GM23248 (cell line): ENCODE measurements around the gene NTF4. TPM values are rescaled to one million over a fixed set of nuclear protein-coding genes. Genes with fewer than 3 reads are reported as not detected.
A peak's percentile ranks its signal among the peaks of the same experiment; 100 is the strongest.

Source experiments
- DNase-seq: peaks from one replicate; pipeline ENCODE4 v3.0.0-alpha.2; 2015
- H2AFZ ChIP-seq: fragments of 200-600 bp; sonication (generic); 2 replicates; pipeline ENCODE4 v1.6.1; 2016; ENCODE audit warnings: antibody characterized with exemption
- H3F3A ChIP-seq: fragments of 200-600 bp; sonication (generic); 2 replicates; pipeline ENCODE4 v1.6.1; 2016; ENCODE audit warnings: mild to moderate bottlenecking, antibody characterized with exemption, mixed run types; ENCODE audit not compliant: insufficient read depth
- H3K27ac ChIP-seq: fragments of 200-600 bp; sonication (generic); 2 replicates; pipeline ENCODE4 v1.5.1; 2016; ENCODE audit warnings: mild to moderate bottlenecking
- H3K27me3 ChIP-seq: fragments of 200-600 bp; sonication (generic); replicated peaks from 2 replicates; pipeline ENCODE4 v1.6.1; 2016; ENCODE audit warnings: mild to moderate bottlenecking; ENCODE audit not compliant: insufficient read depth
- H3K36me3 ChIP-seq: fragments of 200-600 bp; sonication (generic); 2 replicates; pipeline ENCODE4 v1.6.1; 2016; ENCODE audit warnings: low read depth, mild to moderate bottlenecking
- H3K4me1 ChIP-seq: fragments of 200-600 bp; sonication (generic); 2 replicates; pipeline ENCODE4 v1.6.1; 2016; ENCODE audit warnings: mild to moderate bottlenecking; ENCODE audit not compliant: insufficient read depth
- H3K4me2 ChIP-seq: fragments of 200-600 bp; sonication (generic); one replicate; pipeline ENCODE4 v1.6.1; 2016; ENCODE audit warnings: mild to moderate bottlenecking; ENCODE audit not compliant: unreplicated experiment
- H3K4me3 ChIP-seq: fragments of 200-600 bp; sonication (generic); 2 replicates; pipeline ENCODE4 v1.5.1; 2016; ENCODE audit warnings: mild to moderate bottlenecking
- H3K79me2 ChIP-seq: fragments of 200-600 bp; sonication (generic); 2 replicates; pipeline ENCODE4 v1.6.1; 2016; ENCODE audit warnings: mild to moderate bottlenecking; ENCODE audit not compliant: insufficient read depth
- H3K9ac ChIP-seq: fragments of 200-600 bp; sonication (generic); 2 replicates; pipeline ENCODE4 v1.6.1; 2016; ENCODE audit warnings: mild to moderate bottlenecking
- H3K9me2 ChIP-seq: fragments of 200-600 bp; sonication (generic); 2 replicates; pipeline ENCODE4 v1.6.1; 2016; ENCODE audit warnings: mixed run types, mild to moderate bottlenecking, moderate library complexity; ENCODE audit not compliant: insufficient read depth
- H3K9me3 ChIP-seq: fragments of 200-600 bp; sonication (generic); one replicate; pipeline ENCODE4 v1.6.1; 2017; ENCODE audit warnings: low read depth
- H4K20me1 ChIP-seq: fragments of 200-600 bp; sonication (generic); 2 replicates; pipeline ENCODE4 v1.6.0; 2016; ENCODE audit not compliant: insufficient read depth
- EZH2 ChIP-seq: fragments of 200-600 bp; sonication (generic); IDR thresholded peaks from 2 replicates; pipeline ENCODE4 v1.6.1; 2018; ENCODE audit warnings: antibody characterized with exemption, mild to moderate bottlenecking; ENCODE audit not compliant: insufficient read depth, poor library complexity, severe bottlenecking
- EZH2phosphoT487 ChIP-seq: fragments of 200-600 bp; sonication (generic); IDR thresholded peaks from 2 replicates; pipeline ENCODE4 v1.6.1; 2018; ENCODE audit warnings: antibody characterized with exemption, moderate library complexity, mild to moderate bottlenecking, low read depth; ENCODE audit not compliant: insufficient read depth
- WGBS, 2 experiments: methylation state at CpG; one replicate each; pipeline ENCODE4 v1.1.6; 2015 to 2017; ENCODE audit warnings: low lambda C conversion rate in 2 of 2, low coverage in 1 of 2; ENCODE audit errors: missing lambda C conversion rate in 2 of 2; 5-methylcytosine and 5-hydroxymethylcytosine counted together
- in situ Hi-C: fragments of 300-500 bp; cut with MboI; formaldehyde crosslinking; loops from 2 replicates; pipeline ENCODE4 v1.15.0; 2020
- polyA plus RNA-seq: library from polyadenylated mRNA; unstranded; fragments of >200 nt; fragmentation: Nextera tagmentation; extraction: Ambion mirVana; gene quantifications from 2 replicates; pipeline ENCODE4 v1.2.1, GENCODE V29; 2016
- total RNA-seq: library from RNA; depleted of rRNA; stranded (reverse); fragments of >200 nt; shearing (Covaris generic); gene quantifications from 2 replicates; pipeline ENCODE4 v1.2.3, GENCODE V29; 2014

The NTF4 gene
- total and polyA plus RNA-seq, 2 experiments from 2014 or later: 0.51 TPM; not detected in 1

GRCh38 chr19:49101160-49101559 lies 36.5 kb upstream of the NTF4 start:
- peaks cover 54% of the 10 kb centered on the region for H3K79me2 ChIP-seq
- in situ Hi-C loops: no loop called here

GRCh38 chr19:49098795-49099194 lies 34.2 kb upstream of the NTF4 start:
- Histone ChIP-seq H3F3A (peaks cover 37% of the 10 kb centered on the region), H3K79me2 (peaks cover 72% of the 10 kb centered on the region), H2AFZ (no peak overlapping the region), H4K20me1 (peaks cover 6% of the 10 kb centered on the region), H3K9me3 (no peaks in the 10 kb centered on the region), H3K9ac (no peak overlapping the region), H3K9me2 (no peaks in the 10 kb centered on the region), H3K36me3 (peaks cover 47% of the 10 kb centered on the region), H3K27me3 (no peaks in the 10 kb centered on the region), H3K4me2 (no peak overlapping the region), H3K27ac (no peak overlapping the region), H3K4me3 (no peak overlapping the region), H3K4me1 (no peaks in the 10 kb centered on the region)
- no peak for DNase-seq
- 58 to 65% methylated on average over 4 of the region's 4 CpGs for WGBS, 2 experiments
- in situ Hi-C loops: loop anchor here (10.0 kb wide), 1 partner anchor 106 kb away; no protein-coding TSS in a partner anchor
- TF ChIP-seq EZH2phosphoT487: no peak

More at GRCh38 chr19:49101160-49101559, 36.5 kb upstream of the NTF4 start:
- Histone ChIP-seq H3K4me3 (no peak overlapping the region), H3K9ac (no peak overlapping the region), H3K4me1 (no peaks in the 10 kb centered on the region), H3K9me2 (no peaks in the 10 kb centered on the region), H4K20me1 (peaks cover 6% of the 10 kb centered on the region), H3K27me3 (no peaks in the 10 kb centered on the region), H3K36me3 (peaks cover 48% of the 10 kb centered on the region), H2AFZ (no peak overlapping the region), H3K27ac (no peak overlapping the region), H3K9me3 (no peaks in the 10 kb centered on the region), H3F3A (peaks cover 21% of the 10 kb centered on the region), H3K4me2 (no peak overlapping the region)
- DNase-seq: no peak
- TF ChIP-seq EZH2phosphoT487: no peak
- TF ChIP-seq EZH2: no peak
- 91 to 95% methylated on average over 5 to 12 of the region's 12 CpGs for WGBS, 2 experiments

- peaks cover 54% of the 10 kb centered on the region for H3K36me3 ChIP-seq
- H3K9me2 ChIP-seq: no peaks in the 10 kb centered on the region
- H3K27ac ChIP-seq: no peak overlapping the region
- peaks cover 41% of the 10 kb centered on the region for H3F3A ChIP-seq
- H3K4me3 ChIP-seq: no peak overlapping the region
- H4K20me1 ChIP-seq: peaks cover 6% of the 10 kb centered on the region
- TF ChIP-seq EZH2phosphoT487: no peak
- no peak for TF ChIP-seq EZH2
- no peak overlapping the region for H2AFZ ChIP-seq
- H3K4me2 ChIP-seq: no peak overlapping the region
- in situ Hi-C loops: loop anchor here (10.0 kb wide), 1 partner anchor 107 kb away; no protein-coding TSS in a partner anchor
- DNase-seq: peak; percentile 79
- no peak overlapping the region for H3K9ac ChIP-seq
- no peaks in the 10 kb centered on the region for H3K4me1 ChIP-seq
- H3K27me3 ChIP-seq: no peaks in the 10 kb centered on the region
- H3K9me3 ChIP-seq: no peaks in the 10 kb centered on the region
- WGBS, 2 experiments: 32 to 36% methylated on average over 8 of the region's 8 CpGs
- peaks cover 84% of the 10 kb centered on the region for H3K79me2 ChIP-seq
These were observed 33.1 kb upstream of the NTF4 start for GRCh38 chr19:49097453-49098288.

GRCh38 chr19:49094505-49095482 lies 30.2 kb upstream of the NTF4 start:
- peaks cover 11% of the 10 kb centered on the region for H4K20me1 ChIP-seq
- 67 to 71% methylated on average over 23 of the region's 23 CpGs for WGBS, 2 experiments
- peaks cover 74% of the 10 kb centered on the region for H3K36me3 ChIP-seq

More at GRCh38 chr19:49094505-49095482, 30.2 kb upstream of the NTF4 start:
- no peak overlapping the region for H2AFZ ChIP-seq
- H3K9ac ChIP-seq: no peak overlapping the region
- no peaks in the 10 kb centered on the region for H3K4me1 ChIP-seq
- peaks cover 99% of the 10 kb centered on the region for H3K79me2 ChIP-seq
- H3K27ac ChIP-seq: no peak overlapping the region
- TF ChIP-seq EZH2 (no peak), EZH2phosphoT487 (no peak)
- peak; percentile 25 for DNase-seq
- H3F3A ChIP-seq: peaks cover 41% of the 10 kb centered on the region
- no peaks in the 10 kb centered on the region for H3K27me3 ChIP-seq
- no peak overlapping the region for H3K4me3 ChIP-seq
- H3K9me3 ChIP-seq: no peaks in the 10 kb centered on the region
- H3K4me2 ChIP-seq: no peak overlapping the region
- no peaks in the 10 kb centered on the region for H3K9me2 ChIP-seq
- in situ Hi-C loops: loop anchor here (10.0 kb wide), 1 partner anchor 110 kb away; no protein-coding TSS in a partner anchor
